Cardiac muscle cell (in vitro differentiated cells and primary cell): Measurements from ENCODE around the gene ALPL. TPM values are rescaled to one million over a fixed set of nuclear protein-coding genes. Genes with fewer than 3 reads are reported as not detected.

Source experiments
- DNase-seq, 2 donors: peaks; one replicate each; pipeline versions ENCODE4 v3.0.0 to v3.0.0-alpha.2; 2010 to 2017; ENCODE audit warnings: low read depth in 1 of 2, low spot score in 1 of 2
- H3K27ac ChIP-seq: fragments of 200-600 bp; sonication (generic); 2 replicates; pipeline ENCODE4 v1.5.1; 2016
- H3K27me3 ChIP-seq: fragments of 200-600 bp; sonication (generic); 2 replicates; pipeline ENCODE4 v1.6.0; 2016; ENCODE audit warnings: control low read depth
- H3K36me3 ChIP-seq: fragments of 200-600 bp; sonication (generic); 2 replicates; pipeline ENCODE4 v1.5.1; 2016; ENCODE audit warnings: control low read depth
- H3K4me1 ChIP-seq: fragments of 200-600 bp; sonication (generic); 2 replicates; pipeline ENCODE4 v1.8.1; 2017; ENCODE audit warnings: low read depth, mild to moderate bottlenecking, mixed run types
- H3K4me3 ChIP-seq: fragments of 200-600 bp; sonication (generic); 2 replicates; pipeline ENCODE4 v1.5.1; 2016; ENCODE audit warnings: mild to moderate bottlenecking
- H3K9me3 ChIP-seq: fragments of 200-600 bp; sonication (generic); 2 replicates; pipeline ENCODE4 v1.5.1; 2017; ENCODE audit warnings: low read depth, mild to moderate bottlenecking, control low read depth
- CTCF ChIP-seq: IDR thresholded peaks from 2 replicates; pipeline ENCODE4 v1.5.1; 2012; ENCODE audit warnings: low read depth, mild to moderate bottlenecking, low read length
- polyA plus RNA-seq: library from polyadenylated mRNA; unstranded; fragments of >200 nt; fragmentation: Nextera tagmentation; extraction: Ambion mirVana; gene quantifications from 2 replicates; pipeline ENCODE4 v1.2.1, GENCODE V29; 2016
- total RNA-seq: library from RNA; depleted of rRNA; stranded (reverse); fragments of >200 nt; gene quantifications from 2 replicates; pipeline ENCODE4 v1.2.3, GENCODE V29; 2016

ALPL gene
- total and polyA plus RNA-seq, 2 experiments from 2014 or later: 0.21 to 0.27 TPM

- TF ChIP-seq CTCF: no peak
- H3K4me3 ChIP-seq: no peak overlapping the region
- no peaks in the 10 kb centered on the region for H3K27me3 ChIP-seq
- H3K27ac ChIP-seq: no peak overlapping the region
- H3K36me3 ChIP-seq: no peaks in the 10 kb centered on the region
- H3K4me1 ChIP-seq: peaks cover 4% of the 10 kb centered on the region
- no peak for DNase-seq
- no peaks in the 10 kb centered on the region for H3K9me3 ChIP-seq
Measured at GRCh38 chr1:21526441-21526840, 17.2 kb downstream of the ALPL start.

- Histone ChIP-seq H3K27ac (no peak overlapping the region), H3K36me3 (no peaks in the 10 kb centered on the region), H3K4me3 (no peak overlapping the region), H3K27me3 (no peaks in the 10 kb centered on the region), H3K4me1 (no peaks in the 10 kb centered on the region), H3K9me3 (no peaks in the 10 kb centered on the region)
- DNase-seq: no peak
- TF ChIP-seq CTCF: no peak
Measured at GRCh38 chr1:21530368-21531016, 21.3 kb downstream of the ALPL start.

GRCh38 chr1:21531241-21531640, 22.0 kb downstream of the ALPL start:
- H3K27ac ChIP-seq: no peak overlapping the region
- H3K9me3 ChIP-seq: no peaks in the 10 kb centered on the region
- no peaks in the 10 kb centered on the region for H3K36me3 ChIP-seq
- no peak for TF ChIP-seq CTCF
- no peaks in the 10 kb centered on the region for H3K4me1 ChIP-seq
- no peak for DNase-seq
- no peaks in the 10 kb centered on the region for H3K27me3 ChIP-seq
- no peak overlapping the region for H3K4me3 ChIP-seq

GRCh38 chr1:21532496-21532895, 23.3 kb downstream of the ALPL start:
- H3K27me3 ChIP-seq: no peaks in the 10 kb centered on the region
- no peak for DNase-seq
- TF ChIP-seq CTCF: no peak
- H3K9me3 ChIP-seq: no peaks in the 10 kb centered on the region
- H3K36me3 ChIP-seq: no peaks in the 10 kb centered on the region
- no peaks in the 10 kb centered on the region for H3K4me1 ChIP-seq
- no peak overlapping the region for H3K27ac ChIP-seq
- H3K4me3 ChIP-seq: no peak overlapping the region

- Histone ChIP-seq H3K27ac (no peak overlapping the region), H3K4me3 (no peak overlapping the region), H3K36me3 (no peaks in the 10 kb centered on the region), H3K4me1 (no peaks in the 10 kb centered on the region), H3K27me3 (no peaks in the 10 kb centered on the region), H3K9me3 (no peaks in the 10 kb centered on the region)
- no peak for TF ChIP-seq CTCF
- no peak for DNase-seq
Measured at GRCh38 chr1:21532992-21533534, 23.8 kb downstream of the ALPL start.

- H3K4me1 ChIP-seq: no peaks in the 10 kb centered on the region
- no peak overlapping the region for H3K27ac ChIP-seq
- TF ChIP-seq CTCF: no peak
- no peaks in the 10 kb centered on the region for H3K36me3 ChIP-seq
- DNase-seq: no peak
- H3K9me3 ChIP-seq: no peaks in the 10 kb centered on the region
- no peak overlapping the region for H3K4me3 ChIP-seq
- no peaks in the 10 kb centered on the region for H3K27me3 ChIP-seq
Measured at GRCh38 chr1:21534146-21534545, 24.9 kb downstream of the ALPL start.
